IPS-18a (cell line): ENCODE measurements around the gene PPM1J.
A peak's percentile ranks its signal among the peaks of the same experiment; 100 is the strongest.

Experiments used
- H3K27ac ChIP-seq: one replicate; pipeline ENCODE4 v1.5.1; 2013; ENCODE audit warnings: low read length
- H3K27me3 ChIP-seq: one replicate; pipeline ENCODE4 v1.6.1; 2013; ENCODE audit warnings: mild to moderate bottlenecking, low read length; ENCODE audit not compliant: control insufficient read depth, insufficient read depth
- H3K36me3 ChIP-seq: one replicate; pipeline ENCODE4 v1.6.1; 2013; ENCODE audit warnings: low read depth, low read length; ENCODE audit not compliant: control insufficient read depth
- H3K4me1 ChIP-seq: one replicate; pipeline ENCODE4 v1.6.1; 2013; ENCODE audit warnings: low read depth, low read length; ENCODE audit not compliant: control insufficient read depth
- H3K4me3 ChIP-seq: one replicate; pipeline ENCODE4 v1.5.1; 2013; ENCODE audit warnings: low read length
- H3K9ac ChIP-seq: one replicate; pipeline ENCODE4 v1.6.1; 2013; ENCODE audit warnings: mild to moderate bottlenecking, low read length, moderate library complexity
- H3K9me3 ChIP-seq: one replicate; pipeline ENCODE4 v1.6.1; 2013; ENCODE audit warnings: low read depth, low read length; ENCODE audit not compliant: control insufficient read depth

PPM1J gene

GRCh38 chr1:112710159-112710558 lies 5.0 kb downstream of the PPM1J start:
- Histone ChIP-seq H3K36me3 (peaks cover 11% of the 10 kb centered on the region), H3K27me3 (peaks cover 32% of the 10 kb centered on the region), H3K9me3 (no peaks in the 10 kb centered on the region), H3K9ac (no peak overlapping the region), H3K4me1 (peaks cover 36% of the 10 kb centered on the region), H3K27ac (no peak overlapping the region), H3K4me3 (no peak overlapping the region)

GRCh38 chr1:112708489-112708888 lies 6.6 kb downstream of the PPM1J start:
- Histone ChIP-seq H3K27ac (no peak overlapping the region), H3K4me1 (peaks cover 40% of the 10 kb centered on the region), H3K9me3 (no peaks in the 10 kb centered on the region), H3K36me3 (peaks cover 11% of the 10 kb centered on the region), H3K9ac (no peak overlapping the region), H3K4me3 (no peak overlapping the region), H3K27me3 (peaks cover 29% of the 10 kb centered on the region)

DNA sequence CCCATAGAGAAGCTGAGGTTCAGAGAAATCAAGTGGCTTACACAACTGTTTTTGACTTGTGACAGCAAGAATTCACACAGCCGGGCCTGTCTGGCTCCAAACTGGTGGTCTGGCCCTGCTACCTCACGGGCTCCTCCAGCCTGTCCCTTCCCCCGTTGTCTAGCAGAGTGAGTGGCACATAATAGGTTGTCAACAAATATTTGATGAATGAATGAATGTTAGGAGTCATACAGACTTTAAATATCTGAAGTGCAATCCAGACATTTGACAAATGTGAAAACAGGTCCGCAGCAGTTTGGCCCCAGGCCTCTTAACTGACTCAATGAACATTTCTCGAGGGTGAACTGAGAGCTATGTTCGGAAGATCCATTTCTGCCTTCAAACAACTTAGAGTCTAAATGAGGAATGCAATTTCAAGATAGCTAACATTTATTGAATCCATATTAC lies 7.1 kb downstream of the PPM1J start:
- Histone ChIP-seq H3K9me3 (no peaks in the 10 kb centered on the region), H3K27me3 (peaks cover 28% of the 10 kb centered on the region), H3K36me3 (peaks cover 11% of the 10 kb centered on the region), H3K27ac (no peak overlapping the region), H3K4me3 (peak overlapping the region; percentile 70), H3K9ac (no peak overlapping the region), H3K4me1 (peaks cover 38% of the 10 kb centered on the region)

DNA sequence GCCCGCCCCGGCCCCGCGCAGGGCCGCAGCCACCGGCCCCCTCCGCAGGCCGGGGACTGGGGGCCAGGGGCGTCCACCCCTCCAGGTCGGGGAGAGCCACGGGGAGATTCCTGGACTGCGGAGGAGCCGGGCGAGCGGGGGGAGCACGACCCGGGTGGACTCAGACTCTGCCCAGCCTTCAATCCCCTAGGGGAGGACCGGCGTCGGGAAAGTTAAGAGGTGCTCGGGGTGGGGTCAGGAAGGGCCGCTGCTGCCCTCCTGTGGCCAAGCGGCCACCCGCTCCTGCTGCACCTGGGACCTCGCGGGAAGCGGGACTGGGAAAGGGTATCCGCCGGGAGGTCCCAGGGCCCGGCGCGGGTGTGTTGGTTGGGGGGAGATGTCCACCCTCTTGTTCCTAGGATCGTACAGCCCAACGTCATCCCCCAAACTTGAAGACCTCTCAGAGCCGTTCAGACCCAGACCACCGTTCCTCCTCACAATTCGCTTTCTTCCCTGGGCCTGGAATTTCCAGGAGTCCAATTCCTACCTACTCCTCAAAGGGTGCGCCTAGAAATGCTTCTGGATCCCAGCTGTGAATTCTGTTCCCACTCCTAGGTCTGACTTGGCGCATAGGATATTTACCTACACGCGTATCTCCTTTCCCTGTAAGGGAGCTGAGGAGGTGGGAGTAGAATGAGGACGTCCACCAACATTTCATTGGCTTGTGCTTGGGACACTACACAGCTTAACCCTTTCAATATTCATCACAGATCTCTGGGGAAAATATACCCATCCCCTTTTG lies 7.7 kb downstream of the PPM1J start:
- peaks cover 38% of the 10 kb centered on the region for H3K4me1 ChIP-seq
- H3K36me3 ChIP-seq: peaks cover 11% of the 10 kb centered on the region
- H3K9me3 ChIP-seq: no peaks in the 10 kb centered on the region
- peak overlapping the region; percentile 70 for H3K4me3 ChIP-seq
- no peak overlapping the region for H3K9ac ChIP-seq
- no peak overlapping the region for H3K27ac ChIP-seq
- H3K27me3 ChIP-seq: peaks cover 33% of the 10 kb centered on the region

- H3K27me3 ChIP-seq: peaks cover 39% of the 10 kb centered on the region
- peak within 1 kb of the TSS; percentile 70 for H3K4me3 ChIP-seq
- H3K27ac ChIP-seq: no peak within 1 kb of the TSS
- peak within 1 kb of the TSS; percentile 27 for H3K9ac ChIP-seq
- H3K36me3 ChIP-seq: peaks cover 11% of the 10 kb centered on the region
- peaks cover 35% of the 10 kb centered on the region for H3K4me1 ChIP-seq
- no peaks in the 10 kb centered on the region for H3K9me3 ChIP-seq
Measured at GRCh38 chr1:112706505-112707220, 8.5 kb downstream of the PPM1J start, which contains the start of gene RHOC. Gene RHOC (minus strand): TSS chr1:112707127. CDS start chr1:112703799, 3,328 bp downstream.

- H3K9ac ChIP-seq: no peak overlapping the region
- H3K27ac ChIP-seq: no peak overlapping the region
- H3K9me3 ChIP-seq: no peaks in the 10 kb centered on the region
- H3K36me3 ChIP-seq: peaks cover 3% of the 10 kb centered on the region
- peak overlapping the region; percentile 70 for H3K4me3 ChIP-seq
- H3K4me1 ChIP-seq: peaks cover 41% of the 10 kb centered on the region
- H3K27me3 ChIP-seq: peaks cover 42% of the 10 kb centered on the region
Measured at GRCh38 chr1:112704934-112705627, 10.1 kb downstream of the PPM1J start.

GRCh38 chr1:112704391-112704933 lies 10.7 kb downstream of the PPM1J start:
- Histone ChIP-seq H3K4me3 (peak overlapping the region; percentile 70), H3K9ac (no peak overlapping the region), H3K36me3 (peaks cover 5% of the 10 kb centered on the region), H3K4me1 (peaks cover 44% of the 10 kb centered on the region), H3K27me3 (peaks cover 48% of the 10 kb centered on the region), H3K27ac (no peak overlapping the region), H3K9me3 (no peaks in the 10 kb centered on the region)

DNA sequence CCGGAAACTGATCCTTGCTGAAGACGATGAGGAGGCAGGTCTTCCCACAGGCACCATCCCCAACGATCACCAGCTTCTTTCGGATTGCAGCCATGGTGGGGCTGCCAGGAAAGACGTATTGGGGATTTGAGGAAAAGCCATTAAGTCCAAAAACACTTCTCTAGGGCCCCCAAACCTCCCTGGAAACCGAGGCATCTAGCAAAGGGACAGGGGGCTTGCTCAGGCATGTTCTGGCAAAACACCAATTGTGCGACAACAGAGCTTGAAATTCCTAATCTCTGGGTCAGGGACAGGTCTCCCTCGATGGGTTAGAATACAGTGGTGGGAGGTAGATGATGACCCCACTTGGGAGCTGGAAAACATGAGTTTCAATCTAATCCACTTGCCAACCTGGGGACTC lies 11.4 kb downstream of the PPM1J start:
- H3K9ac ChIP-seq: no peak overlapping the region

GRCh38 chr1:112702420-112703261 lies 12.5 kb downstream of the PPM1J start:
- peaks cover 47% of the 10 kb centered on the region for H3K4me1 ChIP-seq
- H3K27ac ChIP-seq: no peak overlapping the region
- H3K27me3 ChIP-seq: peaks cover 51% of the 10 kb centered on the region
- H3K36me3 ChIP-seq: peaks cover 14% of the 10 kb centered on the region
- no peak overlapping the region for H3K9ac ChIP-seq
- no peaks in the 10 kb centered on the region for H3K9me3 ChIP-seq
- no peak overlapping the region for H3K4me3 ChIP-seq

More for the DNA sequence above, 11.4 kb downstream of the PPM1J start:
- Histone ChIP-seq H3K4me1 (peaks cover 46% of the 10 kb centered on the region), H3K36me3 (peaks cover 8% of the 10 kb centered on the region), H3K27ac (no peak overlapping the region), H3K4me3 (no peak overlapping the region), H3K9me3 (no peaks in the 10 kb centered on the region), H3K27me3 (peaks cover 56% of the 10 kb centered on the region)

DNA sequence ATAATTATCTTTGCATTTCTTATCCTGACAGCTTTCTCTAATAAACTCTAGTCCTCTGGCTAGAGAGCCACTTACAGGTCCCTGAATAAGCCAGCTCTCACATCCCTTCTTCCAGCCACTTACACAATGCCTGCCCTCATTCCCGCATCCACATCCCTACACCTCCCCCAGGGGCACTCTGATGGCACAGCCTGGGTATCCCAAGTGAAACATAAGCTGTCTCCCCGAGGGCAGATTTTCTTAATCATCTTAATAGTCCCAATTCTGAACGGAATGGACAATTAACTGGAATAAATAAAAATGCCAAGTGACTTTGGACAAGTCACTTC lies 13.1 kb downstream of the PPM1J start:
- H3K4me1 ChIP-seq: peaks cover 46% of the 10 kb centered on the region
- H3K27ac ChIP-seq: no peak overlapping the region
- no peak overlapping the region for H3K4me3 ChIP-seq
- H3K36me3 ChIP-seq: peaks cover 14% of the 10 kb centered on the region
- H3K9me3 ChIP-seq: no peaks in the 10 kb centered on the region
- peaks cover 49% of the 10 kb centered on the region for H3K27me3 ChIP-seq
- no peak overlapping the region for H3K9ac ChIP-seq
